Measurements from ENCODE around the gene F10.

GRCh38 chr13:113147206-113147605 is 24.6 kb downstream of the F10 start:
- TF ChIP-seq CTCF (IDR thresholded peaks at IDR 0.05), result no peak
- TF ChIP-seq EZH2 (IDR thresholded peaks at IDR 0.05; ENCODE audit: borderline replicate concordance, insufficient read depth, low read depth, low read length, poor library complexity, severe bottlenecking), result no peak
